Measurements from ENCODE around the gene SHROOM3. TPM values are rescaled to one million over a fixed set of nuclear protein-coding genes. Genes with fewer than 3 reads are reported as not detected.

Gene SHROOM3
- total RNA-seq, 2 experiments from 2014 or later: not detected

DNA sequence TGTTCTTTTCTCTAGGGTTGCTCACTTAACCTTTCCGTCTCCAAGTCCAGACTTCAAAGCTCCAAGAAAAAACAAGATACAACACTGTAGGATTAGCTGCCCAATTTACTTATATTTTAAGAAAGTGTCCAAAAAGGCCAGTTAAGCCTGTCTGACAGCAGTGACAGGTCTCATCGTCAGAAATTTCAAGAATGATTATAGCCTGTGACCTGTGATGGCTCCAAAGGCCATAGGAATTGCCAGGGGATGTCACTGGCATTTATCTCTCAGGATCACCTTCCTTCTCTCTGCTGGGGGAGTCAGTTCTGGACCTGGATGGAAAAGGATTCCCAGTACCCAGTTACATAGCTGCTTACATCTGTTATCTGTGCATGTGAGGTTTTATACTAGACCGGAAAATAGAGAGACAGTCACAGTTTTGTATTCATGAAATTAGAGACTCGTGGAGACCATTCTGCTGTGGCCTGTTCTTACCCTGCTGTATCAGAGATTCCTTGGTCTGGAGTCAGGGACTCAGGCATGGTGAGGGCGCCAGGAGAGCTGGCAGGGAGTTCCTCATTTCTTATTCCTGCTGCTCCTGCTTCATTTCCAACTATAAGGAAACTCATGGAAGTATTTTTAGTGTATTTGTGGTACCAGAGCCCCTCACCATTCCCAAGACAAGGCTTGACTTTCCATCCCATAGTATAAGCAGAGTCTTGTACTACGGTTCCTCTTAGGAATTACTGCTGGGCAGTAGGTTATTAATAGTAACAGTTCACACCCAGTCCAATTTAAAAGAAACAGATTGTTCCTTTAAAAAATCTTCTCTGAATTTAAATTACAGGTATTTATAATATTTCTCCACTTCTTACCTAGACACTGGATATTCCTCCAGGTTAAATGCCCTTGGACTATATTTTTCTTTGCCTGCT, 220.8 kb downstream of the SHROOM3 start:
- no peak overlapping the region for H3K27ac Mint-ChIP-seq
- DNase-seq (no peak), ATAC-seq (no peak)
- H3K4me1 Mint-ChIP-seq (ENCODE audit: low read depth): no peaks in the 10 kb centered on the region
- ChIA-PET CTCF (interaction anchor here (1.2 kb wide), 1 partner anchor 8 kb away, joined by 3 read pairs; no protein-coding TSS in a partner anchor), POLR2A (no interaction called here)
- H3K36me3 Mint-ChIP-seq (ENCODE audit: low read depth): no peaks in the 10 kb centered on the region
- H3K4me3 Mint-ChIP-seq: no peak overlapping the region
- peaks cover 8% of the 10 kb centered on the region for H3K27me3 Mint-ChIP-seq (ENCODE audit: low read depth)
- no peaks in the 10 kb centered on the region for H3K9me3 Mint-ChIP-seq (ENCODE audit: insufficient read depth)

DNA sequence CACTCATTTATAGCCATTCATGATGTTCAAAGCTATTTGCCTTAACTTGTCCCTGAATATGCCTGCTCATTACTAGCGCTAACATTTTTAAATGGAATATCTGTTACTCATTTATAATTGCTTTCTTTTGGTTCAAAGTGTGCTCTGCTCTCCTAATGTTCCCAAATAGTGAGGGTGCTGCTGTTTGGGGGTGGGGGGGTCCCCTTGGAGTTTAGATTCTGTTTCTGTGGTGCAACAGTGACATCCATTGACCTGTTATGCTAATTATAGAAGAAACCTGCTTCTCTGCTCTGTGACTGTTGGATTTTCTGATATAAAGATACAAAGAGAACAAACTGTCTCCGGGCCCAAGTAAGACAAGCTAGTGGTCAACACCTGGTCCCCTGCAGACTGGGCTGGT, 222.4 kb downstream of the SHROOM3 start:
- ATAC-seq (no peak), DNase-seq (no peak)
- H3K27ac Mint-ChIP-seq: no peak overlapping the region
- POLR2A ChIA-PET: interaction anchor here (0.6 kb wide), 1 partner anchor 56 kb away, joined by 3 read pairs; no protein-coding TSS in a partner anchor
- H3K4me3 Mint-ChIP-seq: no peak overlapping the region
- CTCF ChIA-PET: no interaction called here
- H3K27me3 Mint-ChIP-seq (ENCODE audit: low read depth): peaks cover 6% of the 10 kb centered on the region
- H3K9me3 Mint-ChIP-seq (ENCODE audit: insufficient read depth): no peaks in the 10 kb centered on the region
- H3K4me1 Mint-ChIP-seq (ENCODE audit: low read depth): no peaks in the 10 kb centered on the region
- H3K36me3 Mint-ChIP-seq (ENCODE audit: low read depth): no peaks in the 10 kb centered on the region

DNA sequence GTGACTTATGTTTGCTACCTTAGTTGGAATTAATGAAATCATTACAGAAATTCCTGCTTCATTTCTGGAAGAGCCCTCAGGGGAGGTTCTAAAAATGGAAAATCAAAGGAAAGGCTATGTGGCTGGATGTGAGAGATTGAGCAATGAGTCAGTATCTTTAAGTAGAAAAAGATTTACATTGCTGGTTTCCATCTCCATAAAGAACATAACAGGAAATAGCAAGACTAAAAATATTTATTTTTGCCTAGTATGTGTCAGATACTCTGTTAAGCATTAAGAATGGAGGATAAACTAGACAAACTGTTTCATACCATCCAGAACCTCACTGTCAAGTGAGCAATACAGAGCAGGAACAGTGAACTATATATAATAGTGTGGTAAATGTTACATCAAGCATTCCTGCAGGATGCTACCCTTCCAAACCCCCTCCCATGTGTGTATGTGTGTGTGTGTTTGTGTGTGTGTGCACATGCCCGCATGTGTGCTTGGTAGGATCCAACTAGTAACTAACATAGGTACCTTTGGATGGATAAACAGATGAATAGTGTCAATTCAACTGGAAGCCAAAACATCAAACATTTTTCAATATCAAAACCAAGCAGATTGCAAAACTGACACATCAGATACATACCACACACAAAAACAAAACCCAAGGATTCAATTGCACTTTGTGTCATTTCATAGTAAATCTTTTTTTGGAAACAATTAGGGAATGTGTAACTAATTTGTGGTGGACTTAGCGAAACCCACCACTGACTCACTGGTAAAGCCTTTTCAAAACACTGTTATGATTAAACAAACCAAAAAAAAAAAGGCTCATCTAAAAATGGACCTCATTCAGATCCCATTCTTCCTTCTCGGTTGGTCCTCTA, 223.4 kb downstream of the SHROOM3 start:
- H3K36me3 Mint-ChIP-seq (ENCODE audit: low read depth): no peaks in the 10 kb centered on the region
- POLR2A ChIA-PET: interaction anchor here (0.6 kb wide), 1 partner anchor 57 kb away, joined by 3 read pairs; no protein-coding TSS in a partner anchor
- H3K9me3 Mint-ChIP-seq (ENCODE audit: insufficient read depth): no peaks in the 10 kb centered on the region
- DNase-seq (no peak), ATAC-seq (no peak)
- H3K4me3 Mint-ChIP-seq: no peak overlapping the region
- CTCF ChIA-PET: no interaction called here
- no peaks in the 10 kb centered on the region for H3K4me1 Mint-ChIP-seq (ENCODE audit: low read depth)
- H3K27me3 Mint-ChIP-seq (ENCODE audit: low read depth): peaks cover 6% of the 10 kb centered on the region
- no peak overlapping the region for H3K27ac Mint-ChIP-seq

DNA sequence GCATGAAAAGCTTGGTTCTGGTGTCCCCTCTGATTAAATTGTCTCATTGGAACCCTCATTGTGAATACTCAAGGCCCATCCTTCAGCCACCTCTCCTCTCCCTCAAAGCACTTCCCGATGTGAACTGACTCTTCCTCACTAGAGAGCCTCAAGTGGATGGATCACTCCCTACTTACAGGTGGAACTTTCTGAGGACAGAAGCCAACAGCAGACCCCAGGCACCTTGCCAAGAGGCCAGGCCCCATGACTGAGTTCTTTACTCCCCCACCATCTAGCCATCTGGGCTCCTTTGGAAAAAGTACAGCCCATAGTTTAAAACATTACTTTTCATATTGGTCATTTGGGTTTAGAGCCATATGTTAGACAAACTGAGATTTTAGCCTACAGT, 224.1 kb downstream of the SHROOM3 start:
- ChIA-PET POLR2A (no interaction called here), CTCF (no interaction called here)
- no peak overlapping the region for H3K27ac Mint-ChIP-seq
- H3K27me3 Mint-ChIP-seq (ENCODE audit: low read depth): peaks cover 8% of the 10 kb centered on the region
- H3K4me3 Mint-ChIP-seq: no peak overlapping the region
- no peak for ATAC-seq
- H3K36me3 Mint-ChIP-seq (ENCODE audit: low read depth): no peaks in the 10 kb centered on the region
- H3K4me1 Mint-ChIP-seq (ENCODE audit: low read depth): no peaks in the 10 kb centered on the region
- no peaks in the 10 kb centered on the region for H3K9me3 Mint-ChIP-seq (ENCODE audit: insufficient read depth)
- no peak for DNase-seq

DNA sequence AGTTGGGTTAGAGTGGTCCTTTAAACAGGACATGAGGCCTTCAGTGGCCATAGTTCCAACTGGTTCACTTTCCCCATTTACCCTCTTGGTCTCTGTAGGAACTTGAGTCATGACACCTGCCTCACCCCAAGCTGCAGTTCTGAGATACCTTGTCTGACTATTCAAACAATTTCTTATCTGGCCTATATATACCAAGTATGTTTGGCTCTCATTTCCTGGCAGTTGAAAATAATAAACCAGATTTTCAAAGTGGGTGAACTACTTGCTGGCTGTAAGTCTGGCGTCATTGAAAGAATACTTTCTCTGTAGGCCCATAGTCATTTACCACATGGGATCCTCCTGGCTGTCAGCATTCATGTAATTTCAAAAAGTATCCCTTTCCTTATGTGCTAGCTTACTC, 228.8 kb downstream of the SHROOM3 start:
- no peak overlapping the region for H3K4me3 Mint-ChIP-seq
- no peaks in the 10 kb centered on the region for H3K36me3 Mint-ChIP-seq (ENCODE audit: low read depth)
- H3K4me1 Mint-ChIP-seq (ENCODE audit: low read depth): no peaks in the 10 kb centered on the region
- peaks cover 3% of the 10 kb centered on the region for H3K27me3 Mint-ChIP-seq (ENCODE audit: low read depth)
- no peak for ATAC-seq
- DNase-seq: no peak
- no peak overlapping the region for H3K27ac Mint-ChIP-seq
- no peaks in the 10 kb centered on the region for H3K9me3 Mint-ChIP-seq (ENCODE audit: insufficient read depth)
- CTCF ChIA-PET: interaction anchor here (0.8 kb wide), 1 partner anchor 9 kb away, joined by 3 read pairs; no protein-coding TSS in a partner anchor
- POLR2A ChIA-PET: no interaction called here

DNA sequence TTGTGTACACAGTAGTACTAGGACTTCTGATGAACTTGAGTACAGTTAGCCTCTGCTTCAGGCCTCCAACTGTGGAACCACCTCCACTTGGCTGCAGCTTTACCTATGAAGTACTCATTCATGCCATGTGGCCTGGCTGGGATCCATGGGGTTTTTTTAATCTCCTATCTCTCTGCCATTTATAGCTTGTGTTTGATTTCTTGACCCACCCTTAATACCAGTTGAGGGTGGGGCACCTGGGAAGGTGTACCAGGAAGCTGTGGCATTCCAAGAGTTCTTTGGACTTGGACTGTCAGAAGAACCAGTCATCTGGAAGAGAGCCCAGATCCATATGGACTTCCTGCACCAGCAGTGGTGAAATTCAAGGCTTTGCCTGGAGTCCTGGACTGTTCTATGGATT, 230.1 kb downstream of the SHROOM3 start:
- no peak overlapping the region for H3K4me3 Mint-ChIP-seq
- H3K9me3 Mint-ChIP-seq (ENCODE audit: insufficient read depth): no peaks in the 10 kb centered on the region
- H3K36me3 Mint-ChIP-seq (ENCODE audit: low read depth): no peaks in the 10 kb centered on the region
- ATAC-seq (no peak), DNase-seq (no peak)
- H3K27ac Mint-ChIP-seq: no peak overlapping the region
- ChIA-PET CTCF (no interaction called here), POLR2A (no interaction called here)
- H3K4me1 Mint-ChIP-seq (ENCODE audit: low read depth): no peaks in the 10 kb centered on the region
- peaks cover 3% of the 10 kb centered on the region for H3K27me3 Mint-ChIP-seq (ENCODE audit: low read depth)

DNA sequence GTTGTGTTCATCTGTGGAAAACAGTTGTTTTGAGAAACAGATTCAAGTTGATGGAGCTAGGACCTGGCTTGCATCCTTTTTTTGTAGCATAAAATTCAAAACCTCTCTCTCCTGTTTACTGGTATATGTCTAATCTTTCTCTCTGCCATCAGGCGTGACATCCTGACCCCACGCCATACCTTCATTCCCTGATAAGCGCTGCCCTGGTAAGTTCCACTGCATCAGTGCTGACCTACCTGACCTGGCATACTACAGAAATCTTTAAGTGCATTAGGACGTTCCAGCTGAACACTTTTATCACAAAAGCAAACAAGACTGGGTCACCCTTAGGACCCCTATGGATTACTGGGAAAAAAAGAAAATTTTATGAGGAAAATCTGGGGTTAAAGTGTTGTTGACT, 230.7 kb downstream of the SHROOM3 start:
- no peaks in the 10 kb centered on the region for H3K9me3 Mint-ChIP-seq (ENCODE audit: insufficient read depth)
- no peaks in the 10 kb centered on the region for H3K36me3 Mint-ChIP-seq (ENCODE audit: low read depth)
- H3K4me1 Mint-ChIP-seq (ENCODE audit: low read depth): no peaks in the 10 kb centered on the region
- no peak overlapping the region for H3K27ac Mint-ChIP-seq
- no peak for ATAC-seq
- DNase-seq: no peak
- ChIA-PET POLR2A (no interaction called here), CTCF (no interaction called here)
- H3K4me3 Mint-ChIP-seq: no peak overlapping the region
- H3K27me3 Mint-ChIP-seq (ENCODE audit: low read depth): peaks cover 3% of the 10 kb centered on the region

DNA sequence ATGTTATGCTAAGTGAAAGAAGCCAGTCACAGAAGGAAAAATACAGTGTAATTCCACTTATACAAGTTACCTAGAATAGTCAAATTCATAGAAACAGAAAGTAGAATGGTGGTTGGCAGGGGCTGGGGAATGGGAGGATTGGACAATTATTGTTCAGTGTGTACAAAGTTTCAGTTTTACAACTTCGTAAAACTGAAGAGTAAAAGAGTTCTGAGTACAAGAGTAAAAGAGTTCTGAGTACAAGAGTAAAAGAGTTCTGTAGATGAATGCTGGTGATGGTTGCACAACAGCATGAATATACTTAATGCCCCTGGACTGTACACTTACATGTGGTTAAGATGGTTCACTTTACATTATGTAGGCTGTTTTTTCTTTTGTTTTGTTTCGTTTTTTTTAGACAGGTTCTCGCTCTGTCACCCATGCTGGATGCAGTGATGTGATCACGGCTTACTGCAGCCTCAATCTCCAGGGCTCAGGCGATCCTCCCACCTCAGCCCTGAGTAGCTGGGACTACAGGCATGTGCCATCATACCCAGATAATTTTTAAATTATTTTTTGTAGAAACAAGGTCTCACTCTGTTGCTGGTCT, 232.0 kb downstream of the SHROOM3 start:
- ChIA-PET POLR2A (no interaction called here), CTCF (no interaction called here)
- no peaks in the 10 kb centered on the region for H3K4me1 Mint-ChIP-seq (ENCODE audit: low read depth)
- no peak overlapping the region for H3K27ac Mint-ChIP-seq
- H3K4me3 Mint-ChIP-seq: no peak overlapping the region
- H3K9me3 Mint-ChIP-seq (ENCODE audit: insufficient read depth): no peaks in the 10 kb centered on the region
- peaks cover 5% of the 10 kb centered on the region for H3K27me3 Mint-ChIP-seq (ENCODE audit: low read depth)
- H3K36me3 Mint-ChIP-seq (ENCODE audit: low read depth): no peaks in the 10 kb centered on the region
- ATAC-seq: no peak
- no peak for DNase-seq

DNA sequence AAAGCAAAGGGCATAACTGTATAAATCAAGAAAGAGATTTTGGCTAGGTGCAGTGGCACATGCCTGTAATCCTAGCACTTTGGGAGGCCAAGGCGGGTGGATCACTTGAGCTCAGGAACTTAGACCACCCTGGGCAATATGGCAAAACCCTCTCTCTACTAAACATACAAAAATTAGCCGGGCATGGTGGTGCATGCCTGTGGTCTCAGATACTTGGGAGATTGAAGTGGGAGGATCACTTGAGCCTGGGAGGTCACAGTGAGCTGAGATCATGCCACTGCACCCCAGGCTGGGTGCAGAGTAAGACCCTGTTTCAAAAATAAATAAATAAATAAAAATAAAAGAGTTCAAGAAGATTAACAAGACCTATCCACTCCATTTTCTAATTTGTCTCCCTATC, 235.6 kb downstream of the SHROOM3 start:
- CTCF ChIA-PET: no interaction called here
- Mint-ChIP-seq H3K4me3 (no peak overlapping the region), H3K9me3 (ENCODE audit: insufficient read depth) (no peaks in the 10 kb centered on the region), H3K27ac (no peak overlapping the region), H3K36me3 (ENCODE audit: low read depth) (no peaks in the 10 kb centered on the region), H3K4me1 (ENCODE audit: low read depth) (no peaks in the 10 kb centered on the region), H3K27me3 (ENCODE audit: low read depth) (peaks cover 4% of the 10 kb centered on the region)
- no peak for DNase-seq
- POLR2A ChIA-PET: no interaction called here
- no peak for ATAC-seq

DNA sequence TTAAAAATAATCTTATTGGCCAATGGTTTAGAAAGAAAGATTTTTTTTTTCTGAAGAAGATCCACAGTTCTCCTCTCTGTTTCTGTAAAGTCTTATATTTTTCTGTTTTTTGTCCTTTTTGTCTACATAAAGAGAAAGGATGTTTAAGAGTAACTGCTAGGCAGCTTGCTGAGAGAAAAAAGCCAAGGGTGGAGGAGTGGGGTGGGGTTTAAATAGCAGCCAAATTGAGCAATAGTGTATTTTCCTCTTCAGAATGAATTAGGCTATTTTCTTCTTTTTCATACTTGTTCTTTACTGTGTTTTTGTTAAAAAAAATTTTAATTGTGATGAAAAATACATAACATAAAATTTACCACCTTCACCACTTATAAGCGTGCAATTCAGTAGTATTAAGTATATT, 238.3 kb downstream of the SHROOM3 start:
- no peaks in the 10 kb centered on the region for H3K36me3 Mint-ChIP-seq (ENCODE audit: low read depth)
- H3K4me3 Mint-ChIP-seq: no peak overlapping the region
- DNase-seq (no peak), ATAC-seq (no peak)
- no peak overlapping the region for H3K27ac Mint-ChIP-seq
- ChIA-PET CTCF (no interaction called here), POLR2A (interaction anchor here (0.7 kb wide), 1 partner anchor 528 kb away, joined by 3 read pairs; no protein-coding TSS in a partner anchor)
- no peaks in the 10 kb centered on the region for H3K9me3 Mint-ChIP-seq (ENCODE audit: insufficient read depth)
- no peaks in the 10 kb centered on the region for H3K4me1 Mint-ChIP-seq (ENCODE audit: low read depth)
- H3K27me3 Mint-ChIP-seq (ENCODE audit: low read depth): peaks cover 12% of the 10 kb centered on the region

DNA sequence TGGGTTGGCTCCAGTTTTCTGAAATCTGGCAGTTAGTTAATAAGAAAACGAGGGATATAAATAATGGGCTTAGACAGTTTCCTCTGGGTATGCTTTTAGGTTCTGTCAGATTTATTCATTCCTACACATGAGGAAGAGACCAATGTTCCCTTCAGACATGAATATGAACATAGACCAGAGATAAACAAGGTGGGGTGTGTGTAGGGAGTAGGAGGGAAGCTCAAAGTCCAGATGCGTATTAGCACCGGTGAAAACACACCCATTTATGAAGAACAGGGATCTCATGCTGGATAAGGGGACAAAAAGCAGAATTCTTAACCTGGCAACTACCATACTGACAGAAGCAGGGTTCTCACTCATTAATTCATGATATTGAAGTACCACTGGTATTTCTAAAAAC, 240.0 kb downstream of the SHROOM3 start:
- no peaks in the 10 kb centered on the region for H3K4me1 Mint-ChIP-seq (ENCODE audit: low read depth)
- POLR2A ChIA-PET: no interaction called here
- ATAC-seq: no peak

More for the DNA sequence above, 240.0 kb downstream of the SHROOM3 start:
- Mint-ChIP-seq H3K27ac (no peak overlapping the region), H3K36me3 (ENCODE audit: low read depth) (no peaks in the 10 kb centered on the region), H3K27me3 (ENCODE audit: low read depth) (peaks cover 10% of the 10 kb centered on the region), H3K4me3 (no peak overlapping the region), H3K9me3 (ENCODE audit: insufficient read depth) (no peaks in the 10 kb centered on the region)
- CTCF ChIA-PET: no interaction called here
- no peak for DNase-seq
